NCI-H2171 treated with DMSO at 0.1 percent for 48 hours (cell line): ENCODE data around the gene SH3GL3.

ENCODE experiments used
- DNase-seq: peaks from one replicate; lab custom pipeline; 2025; lab: John Stamatoyannopoulos, UW

SH3GL3 gene

DNA sequence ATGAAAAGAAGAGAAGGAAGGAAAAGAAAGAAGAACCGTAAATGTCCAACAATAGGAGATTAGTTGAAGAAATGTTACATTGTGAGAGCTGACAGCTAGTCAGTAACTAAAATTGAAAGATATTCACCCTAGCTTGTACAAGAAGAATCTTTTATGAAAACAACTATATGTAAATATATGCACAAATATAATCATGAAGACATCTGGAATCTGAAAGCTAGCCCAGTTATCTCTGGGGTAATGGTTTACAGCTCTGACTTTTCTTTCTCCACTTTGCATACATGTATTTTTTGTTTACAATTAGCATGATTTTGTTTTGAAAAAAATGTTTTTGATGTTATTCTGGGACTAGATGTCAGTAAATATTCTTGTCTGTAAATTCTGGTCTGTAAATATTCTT is 169.7 kb downstream of the SH3GL3 start:
- no peak for DNase-seq

DNA sequence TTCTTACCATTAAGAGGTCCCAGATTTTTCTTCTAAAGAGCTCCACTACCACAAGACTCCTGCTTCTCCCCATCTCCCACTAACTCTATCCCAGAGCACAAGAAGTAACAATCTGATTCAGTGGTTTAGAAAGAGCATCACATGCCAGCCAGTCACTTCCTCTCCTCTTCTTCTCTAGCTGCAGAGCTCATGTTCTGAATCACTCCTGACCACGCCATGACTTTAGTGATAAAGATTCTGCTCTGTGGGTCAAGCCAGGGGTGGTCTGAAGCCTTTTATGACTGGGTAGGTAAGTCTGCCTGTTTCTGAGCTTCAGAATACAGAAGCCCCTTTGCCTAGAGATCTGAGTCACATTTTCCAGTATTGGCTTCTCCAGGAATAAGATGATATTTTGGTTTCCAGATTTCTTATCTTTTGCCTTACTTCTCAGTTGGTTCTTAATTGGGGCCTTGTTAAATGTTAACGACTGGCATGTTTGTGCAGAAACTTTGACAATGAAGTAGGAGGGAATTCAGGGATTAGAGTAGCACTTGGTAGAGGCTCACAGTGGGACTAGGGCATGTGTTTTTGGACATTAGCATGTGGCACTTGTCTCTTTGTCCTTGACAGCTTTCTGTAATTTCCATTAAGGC is 179.1 kb downstream of the SH3GL3 start:
- no peak for DNase-seq

DNA sequence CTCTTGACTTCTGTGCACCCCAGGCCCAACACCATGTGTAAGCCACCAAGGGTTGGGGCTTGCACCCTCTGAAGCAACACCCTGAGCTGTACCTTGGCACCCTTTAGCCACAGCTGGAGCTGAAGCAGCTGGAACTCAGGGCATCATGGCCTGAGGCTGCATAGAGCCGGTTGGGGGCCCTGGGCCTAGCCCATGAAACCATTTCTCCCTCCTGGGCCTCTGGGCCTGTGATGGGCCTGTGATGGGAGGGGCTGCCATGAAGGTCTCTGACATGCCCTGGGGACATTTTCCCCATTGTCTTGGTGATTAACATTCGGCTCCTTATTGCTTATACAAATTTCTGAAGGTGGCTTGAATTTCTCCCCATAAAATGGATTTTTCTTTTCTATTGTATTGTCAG is 184.4 kb downstream of the SH3GL3 start:
- no peak for DNase-seq

DNA sequence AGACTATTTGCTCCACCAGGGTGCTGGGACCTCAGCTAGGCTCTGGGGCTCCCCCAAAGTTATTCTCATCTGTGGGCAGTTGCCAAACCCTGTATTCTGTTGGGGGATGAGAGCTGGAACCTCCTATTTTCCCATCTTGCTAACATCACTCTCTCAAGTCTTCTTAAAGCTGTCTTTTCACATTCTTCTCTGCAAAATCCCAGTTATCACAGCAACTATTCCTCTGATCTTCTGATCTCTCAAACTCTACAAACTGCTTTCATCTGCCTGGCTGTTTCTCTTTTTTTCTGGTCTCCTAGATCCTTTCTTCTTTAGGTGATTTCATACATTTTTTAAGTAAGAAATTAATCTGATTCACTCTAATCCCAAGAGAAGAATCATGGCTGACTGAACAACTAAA is 196.1 kb downstream of the SH3GL3 start:
- DNase-seq: no peak

DNA sequence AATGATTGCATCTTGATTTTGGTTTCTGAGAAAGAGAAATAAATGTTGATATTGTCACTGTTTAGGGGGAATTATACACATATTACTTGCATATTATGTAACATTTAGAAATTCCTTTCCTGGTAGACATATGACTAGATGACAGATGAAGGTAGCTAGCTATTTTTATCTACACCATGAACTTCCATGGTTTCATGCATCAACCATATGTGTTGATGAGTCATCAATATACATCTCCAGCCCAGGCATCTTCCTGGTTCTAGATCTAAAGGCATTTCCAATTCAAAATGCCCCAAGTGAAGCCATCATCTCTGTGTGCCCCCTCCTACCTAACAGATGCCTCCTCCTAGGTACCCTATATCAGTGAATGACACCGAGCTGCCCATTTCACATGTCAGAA is 197.3 kb downstream of the SH3GL3 start:
- no peak for DNase-seq

DNA sequence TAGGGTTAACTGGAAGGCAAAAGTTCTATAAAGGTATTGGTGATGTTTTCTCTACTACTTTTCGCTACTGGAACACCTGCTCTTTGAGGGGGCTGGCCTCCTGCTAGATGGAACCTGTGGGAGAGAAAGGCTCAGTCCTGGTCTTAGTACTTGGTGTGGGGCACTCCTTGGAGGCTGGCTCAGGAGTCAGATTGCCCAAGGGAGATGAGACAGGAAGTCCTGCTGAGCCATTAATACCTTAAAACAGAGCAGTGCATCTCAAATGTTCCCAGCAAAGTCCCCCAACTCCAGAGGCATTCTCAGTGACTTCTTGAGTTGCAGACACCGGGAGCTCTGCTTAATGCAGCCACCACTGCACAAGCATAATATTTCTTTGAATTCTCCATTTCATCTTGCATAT is 203.7 kb downstream of the SH3GL3 start:
- DNase-seq: no peak

DNA sequence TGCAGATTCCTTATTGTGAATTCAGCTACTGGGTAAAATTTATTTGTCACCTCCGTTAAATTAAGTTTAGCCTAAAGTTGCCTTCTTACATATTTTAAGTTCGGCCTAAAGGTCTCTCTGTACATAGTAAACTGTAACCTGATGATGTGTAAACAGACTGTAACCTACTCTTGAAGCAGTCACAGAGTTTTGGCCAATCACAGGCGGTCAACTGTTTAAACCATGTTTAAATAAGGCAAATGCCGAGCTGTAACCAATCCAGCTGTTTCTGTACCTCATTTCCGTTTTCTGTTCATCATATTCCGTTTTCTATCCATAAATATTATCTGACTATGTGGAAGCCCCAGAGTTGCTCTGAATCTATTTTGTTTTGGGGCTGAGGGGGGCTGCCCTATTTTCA is 204.4 kb downstream of the SH3GL3 start:
- no peak for DNase-seq

DNA sequence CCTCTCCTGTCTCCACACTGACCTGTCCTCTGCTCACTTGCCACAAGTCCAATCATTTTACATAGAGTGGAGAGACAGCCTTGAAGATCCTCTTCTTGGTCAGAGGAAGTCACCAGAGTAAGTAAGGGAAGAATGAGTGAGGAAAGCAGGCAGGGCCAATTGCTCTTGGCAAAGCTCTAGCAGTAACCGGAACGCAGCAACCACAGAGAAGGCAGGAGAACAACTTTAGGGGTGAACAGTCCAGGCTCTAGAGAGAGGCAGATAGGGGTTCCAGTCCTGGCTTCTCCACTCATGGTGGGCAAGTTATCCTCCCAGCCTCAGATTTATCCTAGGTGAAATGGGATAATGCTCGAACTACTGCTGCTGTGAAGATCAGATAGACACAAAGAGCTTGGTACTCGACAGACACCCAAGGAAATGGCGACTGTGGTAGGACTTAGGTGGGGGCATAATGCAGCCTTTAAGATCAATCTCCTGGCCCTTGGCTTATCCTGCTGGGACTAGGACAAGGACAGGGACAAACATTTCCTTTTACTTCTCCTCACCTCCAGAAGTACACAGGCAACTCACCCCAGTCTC is 205.6 kb downstream of the SH3GL3 start:
- DNase-seq: no peak

DNA sequence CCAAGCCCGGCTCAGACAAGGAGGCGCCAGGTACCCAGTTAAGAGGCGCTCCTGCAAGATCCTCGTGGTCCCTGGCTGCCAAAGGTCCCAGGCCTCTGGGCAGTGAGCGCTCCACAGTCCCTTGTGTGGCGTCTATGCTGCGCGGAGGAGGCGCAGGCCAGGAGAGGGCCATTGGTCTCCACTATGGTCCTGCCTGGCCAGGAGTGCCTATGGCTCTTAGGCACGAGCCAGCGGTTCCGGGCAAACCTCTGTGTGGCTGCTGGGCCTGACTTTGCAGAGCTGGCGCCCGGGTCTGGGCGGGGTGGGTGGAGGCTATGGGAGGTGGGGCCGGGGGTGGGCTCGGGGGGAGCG is 206.1 kb downstream of the SH3GL3 start:
- DNase-seq: no peak

DNA sequence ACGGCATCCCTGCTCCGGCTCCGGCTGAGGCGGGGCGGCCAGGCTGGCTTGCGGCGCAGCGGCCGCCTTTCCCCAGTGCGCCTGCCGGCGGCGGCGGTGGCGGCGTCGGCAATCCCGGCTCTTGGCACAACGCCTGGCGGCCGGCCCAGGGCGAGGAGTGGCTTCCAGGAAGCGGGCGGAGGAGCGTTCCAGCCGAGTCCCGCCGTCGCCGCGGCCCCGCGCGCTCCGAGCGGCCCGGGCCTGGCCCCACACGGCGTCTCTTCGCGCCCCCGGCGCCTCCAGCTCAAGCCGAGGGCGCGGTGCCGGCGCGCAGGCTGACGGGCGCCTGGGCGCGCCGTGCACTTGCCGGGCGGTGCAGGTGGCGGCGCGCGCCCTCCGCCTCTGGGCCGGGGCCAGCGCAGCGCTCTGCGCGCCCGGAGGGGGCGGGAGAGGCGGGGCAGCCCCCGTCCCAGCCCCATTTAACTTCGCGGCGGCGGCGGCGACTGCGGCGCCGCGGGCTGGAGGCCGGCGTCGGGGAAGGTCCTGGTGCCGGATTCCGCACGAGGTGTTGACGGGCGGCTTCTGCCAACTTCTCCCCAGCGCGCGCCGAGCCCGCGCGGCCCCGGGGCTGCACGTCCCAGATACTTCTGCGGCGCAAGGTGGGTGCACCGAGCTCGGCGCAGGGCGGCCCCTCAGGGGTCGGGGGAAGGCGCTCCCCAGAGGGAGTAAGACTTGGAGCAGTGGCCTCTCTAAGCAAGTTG is 206.7 kb downstream of the SH3GL3 start, which contains the start of gene ADAMTSL3:
Gene ADAMTSL3, plus strand, starts transcription at position 485 of the 740 bp plus-strand sequence. CDS start 1,639 bp downstream, outside the sequence.
- DNase-seq: peak; percentile 8

DNA sequence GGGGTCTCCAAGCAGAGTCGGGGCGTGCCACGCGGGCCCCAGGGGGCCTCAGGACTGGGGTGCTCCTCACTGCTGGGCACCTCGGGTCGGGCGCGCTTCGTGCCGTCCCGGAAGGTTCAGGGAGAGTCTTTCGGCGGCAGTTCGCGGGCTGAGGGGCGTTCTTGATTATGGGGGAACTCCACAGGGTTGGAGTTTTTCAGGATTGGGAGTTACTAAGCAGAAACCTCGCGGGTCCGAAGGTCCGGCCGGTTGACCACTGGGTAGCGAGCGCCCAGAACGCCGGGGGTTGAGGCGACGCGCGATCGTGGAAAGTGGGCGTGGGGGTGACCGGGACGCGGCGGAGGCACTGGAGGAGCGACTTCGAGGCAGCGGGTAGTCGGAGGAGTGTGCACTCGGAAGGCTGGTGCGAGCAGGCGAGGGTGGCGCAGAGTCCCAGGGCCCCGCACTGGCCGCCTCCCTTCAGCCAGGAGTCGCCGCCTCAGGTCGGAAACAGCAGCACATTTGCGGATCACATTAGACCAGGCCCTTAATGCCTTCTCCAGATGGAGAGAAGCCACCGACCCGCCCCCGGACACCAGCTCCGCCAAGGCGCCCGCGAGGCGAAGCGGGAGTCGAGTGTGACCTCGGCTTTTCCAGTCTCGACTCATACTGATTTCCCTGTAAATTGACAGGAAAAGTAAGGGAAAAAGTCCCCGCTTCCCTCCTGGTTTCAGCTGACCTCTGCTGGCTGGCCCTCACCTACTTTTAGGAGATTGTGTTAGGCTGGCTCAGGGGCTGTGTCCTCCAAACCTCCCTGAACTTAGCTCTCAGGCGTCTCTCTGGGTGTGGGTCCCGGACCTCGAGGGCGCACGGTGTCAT is 207.5 kb downstream of the SH3GL3 start:
- no peak for DNase-seq

DNA sequence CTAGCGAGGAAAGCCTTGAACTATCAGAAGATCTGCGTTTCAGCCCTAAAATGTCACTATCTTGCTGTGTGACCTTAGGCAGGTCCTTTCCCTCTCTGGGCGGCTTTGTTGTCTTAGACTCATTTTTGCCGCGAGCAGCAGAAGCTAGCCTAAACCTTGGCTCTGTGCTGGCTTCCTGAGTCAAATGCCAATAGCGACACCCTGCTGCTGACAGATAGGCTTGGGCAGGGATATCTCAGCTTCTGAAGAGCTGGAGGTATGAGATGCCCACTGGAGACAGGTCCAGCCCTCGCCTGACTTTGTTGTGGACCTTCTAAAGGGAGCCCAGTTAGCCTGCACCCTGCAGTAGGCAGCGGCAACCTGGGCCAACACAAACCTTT is 208.1 kb downstream of the SH3GL3 start:
- no peak for DNase-seq

DNA sequence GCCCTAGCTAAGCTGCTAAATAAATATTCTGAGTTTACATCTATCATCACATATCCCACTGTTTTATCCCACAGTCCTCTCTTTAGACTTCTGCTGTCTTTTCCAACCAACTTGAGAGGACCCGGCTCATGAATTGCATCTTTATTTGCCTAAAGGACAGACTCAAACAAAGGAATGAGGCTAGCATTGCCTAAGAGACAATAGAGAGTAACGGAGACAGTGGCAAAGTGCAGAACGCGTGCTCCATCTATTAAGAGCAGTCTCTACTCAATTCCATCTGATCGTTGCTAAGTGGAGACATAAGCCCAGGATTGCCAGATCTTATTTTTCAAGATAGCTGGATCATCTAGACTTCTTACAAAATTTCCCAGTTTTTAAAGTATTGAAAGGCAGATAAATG is 209.1 kb downstream of the SH3GL3 start:
- DNase-seq: no peak

DNA sequence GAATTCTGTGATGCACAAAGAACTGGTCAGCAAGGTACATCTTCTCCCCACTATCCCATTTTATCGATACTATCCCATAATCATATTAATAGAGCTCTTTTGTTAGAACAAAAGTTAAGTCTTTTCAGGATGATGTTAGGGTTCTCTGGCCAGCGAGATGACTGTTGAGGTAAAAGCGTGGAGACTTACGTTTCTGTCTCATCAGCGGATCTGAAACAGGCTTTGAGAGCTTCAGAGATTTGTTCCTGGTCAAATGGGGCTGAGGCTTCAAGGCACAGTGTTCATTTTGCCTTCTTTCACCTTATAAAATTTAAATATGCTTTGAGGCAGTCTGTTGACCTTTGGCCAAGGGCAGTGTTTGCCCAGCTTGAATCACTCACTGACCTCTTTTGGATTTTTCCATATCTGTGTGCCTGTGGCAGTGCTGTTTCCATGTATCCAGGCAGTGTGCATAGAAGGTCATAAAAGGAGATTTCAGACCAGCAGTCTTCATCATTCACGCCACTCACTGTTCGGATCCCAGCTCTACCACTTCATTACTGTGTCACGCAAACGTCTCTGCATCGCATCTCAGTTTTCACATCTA is 209.9 kb downstream of the SH3GL3 start:
- DNase-seq: no peak

DNA sequence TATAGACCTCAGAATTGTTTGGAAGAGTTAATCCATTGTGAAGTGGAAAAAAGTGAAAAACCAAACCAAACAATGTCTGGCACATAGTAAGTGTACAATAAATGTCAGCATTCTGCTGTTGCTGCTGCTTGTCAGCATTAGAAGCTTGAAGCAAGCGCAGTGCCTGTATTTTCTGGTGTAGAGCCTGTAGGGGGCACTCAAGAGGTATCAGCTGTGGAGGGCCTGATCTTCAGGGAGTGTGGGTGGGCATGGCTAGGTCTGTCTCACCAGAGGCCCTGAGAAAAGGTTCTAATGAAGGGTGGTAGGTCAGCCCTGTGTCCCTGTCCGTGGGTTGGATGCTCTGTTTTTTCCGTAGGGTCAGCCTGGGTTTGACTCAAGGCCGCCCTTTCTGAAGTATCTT is 210.4 kb downstream of the SH3GL3 start:
- no peak for DNase-seq

DNA sequence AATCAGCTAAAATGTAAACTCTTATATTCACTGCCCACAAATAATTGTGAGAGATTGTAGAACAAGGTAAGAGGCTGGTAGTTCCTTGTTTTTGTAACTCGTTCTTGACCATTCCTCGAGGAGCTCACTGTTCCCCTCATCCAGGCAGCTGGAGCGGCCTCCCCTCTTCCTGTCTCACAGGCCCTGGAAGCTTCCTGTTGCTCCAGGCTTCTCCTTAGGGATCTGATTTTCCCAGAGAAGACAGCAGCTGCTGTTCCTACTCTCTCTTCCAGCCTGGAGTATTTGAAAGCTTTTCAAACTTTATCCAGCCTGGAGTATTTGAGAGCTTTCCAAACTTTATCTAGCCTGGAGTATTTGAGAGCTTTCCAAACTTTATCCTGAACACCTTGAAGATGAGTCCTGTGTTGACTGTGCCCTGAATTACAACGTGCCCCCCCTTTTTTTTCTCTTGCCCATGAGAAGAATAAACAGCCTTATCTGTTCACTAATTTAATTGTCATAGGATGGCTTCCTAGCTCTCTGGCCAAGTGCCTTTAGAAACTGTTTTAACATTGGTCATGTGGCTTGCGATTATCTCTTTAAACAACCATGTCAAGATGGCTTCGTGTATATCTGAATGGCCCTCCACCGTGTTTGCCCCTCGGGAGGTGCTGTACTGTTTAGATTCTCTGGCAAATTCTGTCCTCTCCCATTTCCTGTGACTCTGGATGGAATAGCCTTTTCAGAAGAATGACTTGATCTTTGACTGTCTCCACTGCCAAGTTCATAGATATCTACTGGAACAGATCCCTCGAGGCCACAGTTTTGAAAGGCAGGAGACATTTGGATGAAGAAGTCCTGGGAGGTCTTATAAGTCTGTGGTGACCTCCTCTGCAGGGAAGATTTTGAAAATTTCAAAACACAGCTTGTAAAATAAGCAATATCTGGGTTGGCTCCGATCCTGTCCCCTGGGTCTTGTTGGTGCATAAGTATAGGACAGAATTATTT is 211.6 kb downstream of the SH3GL3 start:
- DNase-seq: no peak

DNA sequence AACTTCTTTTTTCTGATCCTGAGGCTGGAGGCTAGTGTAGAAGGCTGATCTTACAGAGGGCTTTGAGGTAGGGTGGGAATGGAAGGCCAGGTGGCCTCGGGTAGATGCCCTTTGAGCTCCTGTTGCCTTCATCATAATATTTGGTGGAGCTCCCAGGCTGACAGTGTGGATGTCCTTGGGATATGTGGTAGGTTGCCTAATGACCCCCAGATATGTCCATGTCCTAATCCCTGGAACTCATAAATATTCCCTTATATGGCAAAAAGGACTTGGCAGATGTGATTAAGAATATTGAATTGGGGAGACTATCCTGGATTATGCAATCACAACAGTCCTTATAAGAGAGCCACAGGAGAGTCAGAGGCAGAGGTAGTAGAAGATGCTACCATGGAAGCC is 212.3 kb downstream of the SH3GL3 start:
- no peak for DNase-seq

DNA sequence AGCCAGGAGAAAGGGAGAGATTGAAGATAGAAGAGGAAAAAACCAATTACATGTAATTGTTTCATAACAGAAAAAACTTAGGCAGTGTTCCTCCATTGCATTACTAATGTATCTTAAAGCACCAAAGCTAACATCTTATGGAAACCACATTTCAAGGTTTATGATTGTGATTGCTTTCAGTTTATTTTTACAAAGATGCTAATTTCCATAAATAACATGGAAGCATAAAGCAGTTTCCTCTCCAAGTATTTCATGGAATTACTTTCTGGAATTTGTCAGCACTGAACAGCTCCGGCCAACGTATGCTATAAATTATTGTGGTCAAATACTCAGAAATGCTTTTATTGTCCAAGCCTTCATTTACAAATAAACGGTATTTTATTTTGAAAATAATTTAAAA is 218.3 kb downstream of the SH3GL3 start:
- DNase-seq: no peak
